ENCODE results near the gene XPR1. TPM values are rescaled to one million over a fixed set of nuclear protein-coding genes. Genes with fewer than 3 reads are reported as not detected.

The XPR1 gene
- total RNA-seq, 2 donors from 2014 or later, result 18.0 to 21.2 TPM

DNA sequence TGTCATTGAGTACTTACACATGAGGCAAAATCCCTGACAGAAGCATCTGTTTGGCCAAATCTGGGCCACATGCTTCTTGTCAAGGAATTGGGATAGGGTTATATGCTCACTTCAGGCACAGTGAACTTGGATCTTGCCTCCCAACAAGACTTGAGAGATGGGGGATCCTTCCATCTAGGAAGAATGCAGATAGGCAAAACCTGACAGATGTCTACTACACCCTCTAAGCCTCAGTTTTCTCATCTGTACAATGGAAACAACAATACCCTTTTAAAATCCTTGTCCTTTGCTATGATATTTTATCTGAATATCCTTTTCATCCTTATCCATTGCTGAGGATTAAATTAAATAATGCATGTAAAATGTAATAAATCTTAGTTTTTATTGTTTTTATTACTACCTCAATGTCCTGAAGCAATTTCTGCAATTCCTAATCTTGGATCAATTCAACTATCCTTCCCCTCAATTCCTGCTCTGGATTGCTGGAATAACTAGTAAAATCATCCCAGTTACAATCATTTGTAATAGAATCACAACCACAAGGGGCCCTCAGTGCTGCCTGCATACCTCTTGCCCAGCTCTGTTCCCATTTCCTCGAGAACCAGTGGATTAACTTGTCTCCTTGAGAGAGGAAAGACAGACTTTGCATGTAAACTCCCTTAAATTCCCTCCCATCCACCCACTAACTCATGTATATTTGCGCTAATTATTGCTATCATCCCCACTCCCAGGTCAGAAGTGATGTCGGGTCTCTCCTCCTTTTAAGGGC lies 8.1 kb upstream of the XPR1 start:
- Mint-ChIP-seq H3K4me1 (ENCODE audit: low read depth in 2 of 2) (no peaks in the 10 kb centered on the region), H3K27me3 (peaks cover 26 to 30% of the 10 kb centered on the region in 2 donors), H3K27ac (no peak overlapping the region), H3K36me3 (no peaks in the 10 kb centered on the region), H3K9me3 (no peaks in the 10 kb centered on the region), H3K4me3 (no peak overlapping the region)
- DNase-seq (ENCODE audit: low spot score), result no peak
- no peak for ATAC-seq

DNA sequence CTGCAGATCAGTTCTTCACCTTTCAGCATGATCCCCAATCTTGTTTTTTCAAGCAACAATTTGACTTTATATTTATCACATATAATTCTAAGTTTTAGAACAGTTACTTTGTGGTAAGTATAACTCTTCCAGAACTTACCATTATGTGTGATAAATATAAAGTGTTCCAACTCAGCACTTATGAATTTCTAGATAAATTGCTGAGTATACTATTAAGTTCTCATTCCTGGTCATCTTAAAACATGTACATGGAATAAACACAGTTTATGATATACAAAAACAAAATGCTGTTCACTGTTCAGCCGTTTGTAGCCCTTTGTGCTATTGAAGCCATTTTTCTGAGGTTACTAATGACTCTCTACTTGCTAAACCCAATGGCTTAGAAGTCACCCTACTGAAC lies 5.1 kb upstream of the XPR1 start:
- no peak for ATAC-seq
- no peaks in the 10 kb centered on the region for H3K4me1 Mint-ChIP-seq (ENCODE audit: low read depth in 2 of 2)
- H3K36me3 Mint-ChIP-seq, result no peaks in the 10 kb centered on the region
- no peak overlapping the region for H3K27ac Mint-ChIP-seq
- H3K9me3 Mint-ChIP-seq, result no peaks in the 10 kb centered on the region
- no peak overlapping the region for H3K4me3 Mint-ChIP-seq
- no peak for DNase-seq (ENCODE audit: low spot score)
- H3K27me3 Mint-ChIP-seq, result peaks cover 26 to 30% of the 10 kb centered on the region in 2 donors

DNA sequence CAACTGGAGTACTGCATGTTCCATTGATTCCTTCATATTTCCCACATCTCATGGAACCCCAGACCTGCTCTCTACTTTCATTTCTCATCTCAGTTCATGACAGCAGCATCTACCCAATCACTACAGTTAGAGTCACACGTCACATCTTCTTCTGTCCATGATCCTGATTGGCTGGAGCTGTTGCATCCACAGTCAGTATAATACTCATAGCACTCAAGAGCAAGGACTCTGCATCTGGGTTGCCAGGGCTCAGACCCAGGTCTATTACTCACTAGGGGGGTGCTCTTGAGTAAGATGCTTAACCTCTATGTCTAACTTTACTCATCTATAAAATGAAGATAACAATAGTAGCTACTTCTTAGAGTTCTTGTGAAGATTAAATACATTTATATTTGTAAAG lies 4.4 kb upstream of the XPR1 start:
- ATAC-seq (no peak), DNase-seq (ENCODE audit: low spot score) (no peak)
- Mint-ChIP-seq H3K36me3 (no peaks in the 10 kb centered on the region), H3K4me1 (ENCODE audit: low read depth in 2 of 2) (no peaks in the 10 kb centered on the region), H3K4me3 (no peak overlapping the region), H3K9me3 (no peaks in the 10 kb centered on the region), H3K27ac (no peak overlapping the region), H3K27me3 (peaks cover 23 to 30% of the 10 kb centered on the region in 2 donors)

DNA sequence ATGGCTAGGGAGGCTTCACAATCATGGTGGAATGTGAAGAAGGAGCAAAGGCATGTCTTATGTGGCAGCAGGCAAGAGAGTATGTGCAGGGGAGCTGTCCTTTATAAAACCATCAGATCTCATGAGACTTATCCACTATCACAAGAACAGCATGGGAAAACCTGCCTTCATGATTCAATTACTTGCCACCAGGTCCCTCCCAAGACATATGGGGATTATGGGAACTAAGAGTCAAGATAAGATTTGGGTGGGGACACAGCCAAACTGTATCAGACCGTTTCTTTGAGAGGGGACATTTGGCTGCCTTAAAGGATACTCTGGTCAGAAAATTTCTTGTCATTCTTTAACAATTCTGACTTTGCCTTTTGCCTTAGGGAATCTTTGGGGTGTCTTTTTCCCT lies 3.2 kb upstream of the XPR1 start:
- Mint-ChIP-seq H3K27ac (no peak overlapping the region), H3K4me3 (no peak overlapping the region), H3K4me1 (ENCODE audit: low read depth in 2 of 2) (no peaks in the 10 kb centered on the region), H3K9me3 (no peaks in the 10 kb centered on the region), H3K27me3 (peaks cover 21 to 30% of the 10 kb centered on the region in 2 donors), H3K36me3 (no peaks in the 10 kb centered on the region)
- no peak for DNase-seq (ENCODE audit: low spot score)
- ATAC-seq, result no peak

DNA sequence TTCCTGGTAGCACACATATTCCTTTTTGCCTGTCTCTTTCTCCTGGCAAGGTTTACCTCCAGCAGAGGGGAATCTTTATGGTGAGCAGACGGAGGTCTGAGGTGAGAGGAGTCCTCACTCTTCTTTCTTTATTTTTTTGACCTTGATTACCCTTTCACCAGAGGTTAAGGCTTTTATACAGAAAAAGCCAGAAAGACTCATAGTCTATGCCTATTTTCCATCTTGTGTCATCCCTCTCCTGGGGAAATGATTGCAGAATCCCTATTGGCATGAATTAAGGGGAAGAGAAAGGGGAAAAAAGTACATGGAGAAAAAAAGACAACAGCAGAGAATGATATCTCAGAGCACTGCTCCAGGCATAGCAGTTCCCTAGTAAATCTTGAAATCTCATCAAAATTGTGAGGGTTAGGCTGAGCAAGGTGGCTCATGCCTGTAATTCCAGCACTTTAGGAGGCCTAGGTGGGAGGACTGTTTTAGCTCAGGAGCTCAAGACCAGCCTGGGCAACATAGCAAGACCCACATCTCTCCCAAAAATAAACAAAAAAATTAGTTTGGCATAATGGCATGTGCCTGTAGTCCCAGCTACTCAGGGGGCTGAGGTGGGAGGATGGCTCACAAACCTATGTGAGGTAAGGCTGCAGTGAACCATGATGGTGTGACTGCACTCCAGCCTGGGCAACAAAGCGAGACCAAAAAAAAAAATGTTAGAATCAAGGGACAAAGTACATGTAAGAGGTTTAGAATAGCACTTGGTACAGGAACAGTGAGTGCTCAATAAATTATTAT lies 1.2 kb upstream of the XPR1 start:
- H3K36me3 Mint-ChIP-seq, result no peaks in the 10 kb centered on the region
- no peak overlapping the region for H3K27ac Mint-ChIP-seq
- ATAC-seq, result no peak
- no peak for DNase-seq (ENCODE audit: low spot score)
- peaks cover 13 to 20% of the 10 kb centered on the region in 2 donors for H3K27me3 Mint-ChIP-seq
- H3K4me1 Mint-ChIP-seq (ENCODE audit: low read depth in 2 of 2), result no peaks in the 10 kb centered on the region
- H3K4me3 Mint-ChIP-seq, result no peak overlapping the region
- H3K9me3 Mint-ChIP-seq, result no peaks in the 10 kb centered on the region

DNA sequence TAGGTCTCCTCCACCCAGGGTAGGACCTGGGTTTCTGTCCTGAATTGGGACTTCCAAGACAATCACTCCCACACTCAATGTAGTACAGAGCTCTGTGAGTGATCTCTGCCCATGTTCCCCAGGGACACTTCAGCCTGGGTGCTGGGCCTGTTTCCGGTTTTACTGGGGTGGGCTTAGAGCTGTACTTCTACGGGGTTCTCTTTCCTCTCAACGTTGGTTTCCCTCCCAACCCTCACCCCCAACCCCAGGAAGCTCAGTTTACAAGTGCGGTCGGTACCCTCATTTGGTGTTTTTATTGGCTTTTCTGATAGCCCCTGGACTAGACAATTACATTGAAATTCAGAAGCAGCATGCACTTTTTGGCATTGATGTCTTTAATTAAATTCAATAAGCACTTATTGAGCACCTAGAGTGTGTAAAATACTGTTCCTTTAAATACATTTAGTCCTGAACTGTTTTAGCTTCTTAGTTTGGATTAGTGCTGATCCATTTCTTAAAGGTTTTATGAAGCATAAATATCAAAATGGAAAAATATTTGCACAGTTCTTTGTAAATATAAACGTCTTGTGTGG lies 542 bp upstream of the XPR1 start:
- Mint-ChIP-seq H3K4me1 (ENCODE audit: low read depth in 2 of 2) (no peaks in the 10 kb centered on the region), H3K27ac (no peak overlapping the region), H3K27me3 (peaks cover 7 to 13% of the 10 kb centered on the region in 2 donors), H3K36me3 (no peaks in the 10 kb centered on the region), H3K4me3 (no peak overlapping the region), H3K9me3 (no peaks in the 10 kb centered on the region)
- ATAC-seq, result no peak
- no peak for DNase-seq (ENCODE audit: low spot score)

DNA sequence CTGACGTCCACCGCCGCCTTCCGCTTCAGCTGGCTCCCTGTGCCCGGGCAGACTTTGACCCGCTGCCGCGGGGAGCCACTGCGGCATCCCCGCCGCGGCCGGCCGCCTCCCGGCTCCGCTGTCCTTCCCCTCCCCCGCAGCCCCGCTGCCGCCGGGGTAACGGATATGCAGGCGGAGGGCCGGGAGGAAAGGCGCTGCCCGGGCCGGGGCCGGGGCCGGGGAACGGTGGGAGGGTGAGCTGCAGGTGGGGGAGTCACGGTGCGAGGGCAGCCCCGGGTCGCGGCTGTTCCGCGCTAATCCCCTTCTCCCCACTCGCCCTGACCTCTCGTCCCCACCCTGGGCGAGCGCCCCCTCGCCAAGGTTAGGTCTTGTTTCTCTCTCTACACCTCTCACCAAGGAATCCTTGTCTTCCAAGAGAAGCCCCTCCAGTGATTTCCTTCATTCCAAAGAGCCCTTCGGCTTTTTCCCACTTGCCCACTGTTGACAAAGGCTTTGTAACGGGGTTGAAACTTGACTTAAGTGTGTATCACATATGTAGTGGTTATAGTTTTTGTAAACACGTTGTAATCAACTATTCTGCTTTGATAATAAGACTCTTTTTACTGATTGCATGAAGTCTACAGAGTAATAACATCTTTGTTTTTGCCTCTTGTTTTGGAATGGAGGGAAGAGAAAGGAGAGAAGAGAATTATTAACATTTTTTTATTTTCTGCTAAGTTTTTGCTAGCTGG lies 669 bp downstream of the XPR1 start:
- DNase-seq (ENCODE audit: low spot score), result peak; percentile 81

DNA sequence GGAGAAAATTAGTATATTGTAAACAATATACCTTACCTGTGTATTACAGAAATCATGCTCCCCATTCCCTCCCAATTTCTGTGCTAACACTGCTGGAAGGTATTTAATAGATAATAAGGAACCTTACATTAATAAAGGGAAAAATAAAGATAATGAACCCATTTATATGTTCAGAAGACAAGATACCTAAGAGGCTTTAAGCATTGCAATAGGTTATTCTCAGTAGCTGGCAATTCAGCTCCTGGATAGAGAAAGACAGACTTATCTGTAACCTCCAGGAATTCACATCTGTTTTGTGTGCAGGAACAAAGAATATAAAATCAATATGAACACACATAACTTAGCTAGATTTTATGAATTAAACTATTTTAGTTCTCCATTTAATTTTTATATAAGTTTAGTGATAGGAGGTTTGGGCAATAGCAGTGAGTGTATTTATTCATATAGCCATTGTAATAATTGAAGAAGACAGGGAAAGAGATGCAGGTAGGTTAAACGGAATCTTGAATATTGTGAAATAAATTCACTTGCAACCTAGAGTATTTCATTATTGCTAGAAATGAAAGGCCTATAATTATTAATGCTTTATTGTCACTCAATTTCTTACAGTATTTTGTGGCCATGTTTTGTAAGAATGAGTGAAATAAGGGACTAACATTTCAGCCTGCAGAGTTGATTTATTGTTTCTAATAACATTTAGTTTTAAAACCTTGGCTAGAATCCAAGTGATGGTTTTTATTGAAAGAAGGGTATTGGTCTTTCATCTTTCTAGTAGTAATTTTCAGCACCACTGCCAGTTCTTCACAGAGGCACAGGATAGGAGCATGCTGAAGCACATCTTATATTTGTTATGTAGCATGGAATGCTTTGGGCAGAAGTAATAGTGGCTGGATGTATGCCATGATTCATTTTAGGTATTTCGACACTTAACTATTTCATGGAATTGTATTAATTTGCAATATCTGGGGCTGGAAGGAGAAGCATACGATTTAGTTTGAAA lies 1.5 kb downstream of the XPR1 start:
- DNase-seq (ENCODE audit: low spot score), result no peak
- Mint-ChIP-seq H3K4me1 (ENCODE audit: low read depth in 2 of 2) (peaks cover 0 to 2% of the 10 kb centered on the region in 2 donors), H3K36me3 (no peaks in the 10 kb centered on the region), H3K4me3 (no peak overlapping the region), H3K27ac (no peak overlapping the region), H3K27me3 (no peaks in the 10 kb centered on the region), H3K9me3 (no peaks in the 10 kb centered on the region)
- ATAC-seq, result no peak

More for the DNA sequence above, 669 bp downstream of the XPR1 start:
- ATAC-seq, result peak; percentile 66 to 73
- no peaks in the 10 kb centered on the region for H3K9me3 Mint-ChIP-seq
- peaks cover 0 to 2% of the 10 kb centered on the region in 2 donors for H3K27me3 Mint-ChIP-seq
- peaks cover 0 to 2% of the 10 kb centered on the region in 2 donors for H3K4me1 Mint-ChIP-seq (ENCODE audit: low read depth in 2 of 2)
- H3K4me3 Mint-ChIP-seq, result no peak overlapping the region
- H3K27ac Mint-ChIP-seq, result no peak overlapping the region
- no peaks in the 10 kb centered on the region for H3K36me3 Mint-ChIP-seq

DNA sequence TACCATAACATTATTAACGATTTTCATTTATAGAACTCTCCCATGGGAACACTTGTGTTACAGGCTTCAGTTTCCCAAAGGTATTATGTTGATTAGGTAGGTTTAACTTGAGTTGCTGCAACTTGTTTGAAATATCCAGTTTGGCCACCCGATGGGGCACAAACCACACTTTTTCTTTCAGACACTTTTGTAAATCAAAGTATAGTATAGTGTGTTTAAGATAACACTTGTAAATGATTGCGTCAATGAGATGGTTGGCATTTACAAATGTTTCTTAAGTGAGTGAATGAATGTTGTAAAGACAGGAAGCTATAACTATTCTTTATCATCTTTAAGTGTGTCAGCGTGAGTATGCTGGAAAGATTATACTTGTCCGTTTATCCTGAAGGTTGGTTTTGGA lies 4.3 kb downstream of the XPR1 start:
- Mint-ChIP-seq H3K9me3 (no peaks in the 10 kb centered on the region), H3K4me1 (ENCODE audit: low read depth in 2 of 2) (peaks cover 2 to 5% of the 10 kb centered on the region in 2 donors), H3K27me3 (no peaks in the 10 kb centered on the region), H3K36me3 (no peaks in the 10 kb centered on the region), H3K27ac (no peak overlapping the region), H3K4me3 (no peak overlapping the region)
- no peak for ATAC-seq
- no peak for DNase-seq (ENCODE audit: low spot score)

DNA sequence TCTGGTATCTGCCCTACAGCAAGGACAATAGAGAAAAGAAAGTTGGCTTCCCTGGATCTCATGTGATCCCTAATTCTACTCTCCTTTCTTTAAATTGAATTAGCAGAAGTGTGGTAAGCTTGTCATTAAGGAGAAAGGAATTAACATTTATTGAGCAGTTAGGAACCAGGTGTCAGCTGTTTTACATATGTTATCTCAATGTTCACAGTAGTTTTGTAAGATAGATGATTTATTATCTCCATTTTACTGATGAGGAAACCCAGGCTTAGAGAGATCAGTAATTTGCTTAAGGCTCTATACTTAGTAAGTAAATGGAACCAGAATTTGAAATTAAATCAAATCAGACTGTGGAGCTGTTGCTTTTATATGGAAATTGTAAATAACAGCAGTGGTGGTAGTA lies 8.0 kb downstream of the XPR1 start:
- no peaks in the 10 kb centered on the region for H3K36me3 Mint-ChIP-seq
- DNase-seq (ENCODE audit: low spot score) (no peak), ATAC-seq (no peak)
- no peak overlapping the region for H3K4me3 Mint-ChIP-seq
- H3K9me3 Mint-ChIP-seq, result no peaks in the 10 kb centered on the region
- H3K27ac Mint-ChIP-seq, result no peak overlapping the region
- no peaks in the 10 kb centered on the region for H3K27me3 Mint-ChIP-seq
- H3K4me1 Mint-ChIP-seq (ENCODE audit: low read depth in 2 of 2), result peaks cover 10% of the 10 kb centered on the region in 2 donors

DNA sequence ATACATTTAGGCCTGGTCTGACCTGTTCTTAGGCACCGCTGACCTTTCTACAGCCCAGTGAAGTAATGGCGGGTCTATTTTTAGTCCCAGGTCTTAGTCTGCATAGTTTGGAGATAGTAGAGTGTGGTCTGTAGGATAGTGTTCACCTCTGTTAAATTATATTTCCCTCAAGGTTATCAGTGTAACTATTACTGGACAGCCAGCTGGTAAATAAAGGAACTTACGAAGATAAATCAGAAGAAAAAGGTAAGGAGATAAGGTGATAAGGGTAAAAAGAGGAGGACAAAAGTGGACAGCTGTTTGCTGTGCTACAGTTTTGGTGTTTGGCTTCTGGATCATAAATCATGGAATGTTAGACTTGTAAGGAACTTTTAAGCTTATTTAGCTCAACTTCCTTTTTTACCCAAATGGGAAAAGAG lies 8.7 kb downstream of the XPR1 start:
- DNase-seq (ENCODE audit: low spot score) (no peak), ATAC-seq (no peak)
- Mint-ChIP-seq H3K27me3 (no peaks in the 10 kb centered on the region), H3K4me3 (no peak overlapping the region), H3K9me3 (no peaks in the 10 kb centered on the region), H3K4me1 (ENCODE audit: low read depth in 2 of 2) (peaks cover 10% of the 10 kb centered on the region in 2 donors), H3K27ac (no peak overlapping the region), H3K36me3 (no peaks in the 10 kb centered on the region)

DNA sequence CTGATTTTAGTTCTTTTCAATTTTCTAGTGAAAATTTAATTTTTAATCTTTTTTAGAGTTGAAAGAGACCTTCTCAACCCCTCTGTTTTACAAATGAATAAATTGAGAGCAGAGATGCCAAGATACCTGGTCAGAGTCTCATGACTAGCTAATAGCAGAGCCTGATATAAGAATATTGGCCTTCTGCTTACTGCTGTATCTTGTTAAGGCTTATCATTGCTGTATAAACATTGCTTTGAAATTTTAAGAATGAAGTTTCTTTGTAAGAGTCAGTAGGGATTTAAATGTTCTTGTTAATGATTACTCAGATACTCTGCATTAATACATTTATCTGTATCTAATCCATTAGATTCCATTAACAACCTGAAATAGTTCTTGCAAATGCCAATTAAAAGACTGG lies 9.8 kb downstream of the XPR1 start:
- Mint-ChIP-seq H3K4me3 (no peak overlapping the region), H3K9me3 (no peaks in the 10 kb centered on the region), H3K27me3 (no peaks in the 10 kb centered on the region), H3K27ac (no peak overlapping the region), H3K36me3 (no peaks in the 10 kb centered on the region), H3K4me1 (ENCODE audit: low read depth in 2 of 2) (peaks cover 8 to 18% of the 10 kb centered on the region in 2 donors)
- DNase-seq (ENCODE audit: low spot score), result no peak
- ATAC-seq, result no peak

DNA sequence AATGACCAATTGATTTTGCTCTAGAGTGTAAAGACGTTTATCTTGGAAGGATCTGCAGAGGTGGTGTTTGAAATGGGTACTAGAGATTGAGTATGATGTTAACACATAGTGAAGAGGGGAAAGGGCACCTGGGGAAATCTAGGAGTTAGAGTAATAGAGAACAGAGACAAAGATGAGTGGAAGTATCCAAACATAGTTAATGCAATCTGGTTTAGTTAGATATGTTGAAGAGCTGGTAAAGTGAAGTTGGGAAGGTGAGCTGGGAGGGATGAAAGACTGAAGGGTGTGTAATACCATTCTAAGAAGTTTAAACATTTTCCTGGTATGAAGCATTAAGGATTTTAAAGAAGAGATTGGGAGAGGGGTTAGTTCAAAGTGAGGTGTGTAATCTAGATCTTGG lies 11.0 kb downstream of the XPR1 start:
- Mint-ChIP-seq H3K9me3 (no peaks in the 10 kb centered on the region), H3K4me3 (no peak overlapping the region), H3K27me3 (no peaks in the 10 kb centered on the region), H3K4me1 (ENCODE audit: low read depth in 2 of 2) (peaks cover 8 to 18% of the 10 kb centered on the region in 2 donors), H3K36me3 (no peaks in the 10 kb centered on the region), H3K27ac (no peak overlapping the region)
- DNase-seq (ENCODE audit: low spot score) (no peak), ATAC-seq (no peak)
